Colonic mucosa (tissue), 4 donors: Measurements from ENCODE around the gene COMMD1. TPM values are rescaled to one million over a fixed set of nuclear protein-coding genes. Genes with fewer than 3 reads are reported as not detected.

Experiments used
- DNase-seq: peaks from one replicate; pipeline ENCODE4 v3.0.0-alpha.2; 2020
- H3K27ac ChIP-seq: fragments of 200-600 bp; one replicate; pipeline ENCODE4 v1.8.0; 2021
- H3K27me3 ChIP-seq: fragments of 200-600 bp; one replicate; pipeline ENCODE4 v1.8.0; 2021
- H3K36me3 ChIP-seq: fragments of 200-600 bp; one replicate; pipeline ENCODE4 v1.8.0; 2021
- H3K4me1 ChIP-seq: fragments of 200-600 bp; one replicate; pipeline ENCODE4 v1.8.0; 2021; ENCODE audit warnings: mild to moderate bottlenecking
- H3K4me3 ChIP-seq: fragments of 200-600 bp; one replicate; pipeline ENCODE4 v1.8.0; 2021
- H3K9ac ChIP-seq, 2 donors: one replicate each; pipeline ENCODE4 v1.7.0; 2013; ENCODE audit warnings: control low read depth in 2 of 2, low read depth in 2 of 2, low read length in 2 of 2
- H3K9me3 ChIP-seq: fragments of 200-600 bp; one replicate; pipeline ENCODE4 v1.8.0; 2021
- intact Hi-C: fragments of 100-400 bp; cut with DNase I; formaldehyde crosslinking; loops from one replicate; pipeline ENCODE4 v1.14.1; 2022
- total RNA-seq, 2 donors: library from RNA; stranded (reverse); fragmentation: NEBNext Ultra II Directional in 1 of 2; extraction: Animal tissue kit (Norgen Biotek cat#: 25700) in 1 of 2; gene quantifications; one replicate each; pipeline ENCODE4 v1.2.1, GENCODE V29; 2021
- TF ChIP-seq, protein P1 (sequence below): fragments of 200-600 bp; IDR thresholded peaks from one replicate; pipeline ENCODE4 v1.8.0; 2022; ENCODE audit warnings: antibody characterized with exemption, mild to moderate bottlenecking
- donor health status: healthy.
- donor health status: DM: no; HTN: no; CAD: no.
- donor health status: DM: no; HTN: no; CAD: no.

The COMMD1 gene
- total RNA-seq, 2 donors from 2014 or later: 22.2 to 24.4 TPM

DNA sequence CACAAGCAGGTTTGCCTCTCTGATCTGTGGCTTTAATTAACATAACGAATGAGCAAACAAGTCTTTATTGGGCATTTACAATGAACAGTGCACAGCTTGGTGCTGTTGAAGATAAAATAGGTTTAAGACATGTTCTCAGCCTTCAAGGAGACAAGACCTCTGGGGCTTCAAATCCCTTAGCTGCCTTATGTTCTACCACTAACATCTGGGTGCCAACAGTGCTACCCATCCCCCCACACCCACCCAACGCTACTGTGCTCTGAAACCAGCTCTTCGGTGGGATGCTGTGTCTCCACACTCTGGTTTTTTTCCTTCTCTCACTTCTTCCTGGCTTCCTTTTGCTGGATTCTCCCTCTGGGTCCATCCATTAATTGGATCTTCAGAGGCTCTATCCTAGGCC lies 276.4 kb downstream of the COMMD1 start:
- H3K4me1 ChIP-seq: no peaks in the 10 kb centered on the region
- H3K9ac ChIP-seq: no peak overlapping the region
- no peak overlapping the region for H3K27ac ChIP-seq
- TF ChIP-seq, protein P1, sequence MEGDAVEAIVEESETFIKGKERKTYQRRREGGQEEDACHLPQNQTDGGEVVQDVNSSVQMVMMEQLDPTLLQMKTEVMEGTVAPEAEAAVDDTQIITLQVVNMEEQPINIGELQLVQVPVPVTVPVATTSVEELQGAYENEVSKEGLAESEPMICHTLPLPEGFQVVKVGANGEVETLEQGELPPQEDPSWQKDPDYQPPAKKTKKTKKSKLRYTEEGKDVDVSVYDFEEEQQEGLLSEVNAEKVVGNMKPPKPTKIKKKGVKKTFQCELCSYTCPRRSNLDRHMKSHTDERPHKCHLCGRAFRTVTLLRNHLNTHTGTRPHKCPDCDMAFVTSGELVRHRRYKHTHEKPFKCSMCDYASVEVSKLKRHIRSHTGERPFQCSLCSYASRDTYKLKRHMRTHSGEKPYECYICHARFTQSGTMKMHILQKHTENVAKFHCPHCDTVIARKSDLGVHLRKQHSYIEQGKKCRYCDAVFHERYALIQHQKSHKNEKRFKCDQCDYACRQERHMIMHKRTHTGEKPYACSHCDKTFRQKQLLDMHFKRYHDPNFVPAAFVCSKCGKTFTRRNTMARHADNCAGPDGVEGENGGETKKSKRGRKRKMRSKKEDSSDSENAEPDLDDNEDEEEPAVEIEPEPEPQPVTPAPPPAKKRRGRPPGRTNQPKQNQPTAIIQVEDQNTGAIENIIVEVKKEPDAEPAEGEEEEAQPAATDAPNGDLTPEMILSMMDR: no peak
- no peaks in the 10 kb centered on the region for H3K36me3 ChIP-seq
- H3K27me3 ChIP-seq: no peaks in the 10 kb centered on the region
- H3K4me3 ChIP-seq: no peak overlapping the region
- intact Hi-C loops: no loop called here
- no peak for DNase-seq
- no peaks in the 10 kb centered on the region for H3K9me3 ChIP-seq

DNA sequence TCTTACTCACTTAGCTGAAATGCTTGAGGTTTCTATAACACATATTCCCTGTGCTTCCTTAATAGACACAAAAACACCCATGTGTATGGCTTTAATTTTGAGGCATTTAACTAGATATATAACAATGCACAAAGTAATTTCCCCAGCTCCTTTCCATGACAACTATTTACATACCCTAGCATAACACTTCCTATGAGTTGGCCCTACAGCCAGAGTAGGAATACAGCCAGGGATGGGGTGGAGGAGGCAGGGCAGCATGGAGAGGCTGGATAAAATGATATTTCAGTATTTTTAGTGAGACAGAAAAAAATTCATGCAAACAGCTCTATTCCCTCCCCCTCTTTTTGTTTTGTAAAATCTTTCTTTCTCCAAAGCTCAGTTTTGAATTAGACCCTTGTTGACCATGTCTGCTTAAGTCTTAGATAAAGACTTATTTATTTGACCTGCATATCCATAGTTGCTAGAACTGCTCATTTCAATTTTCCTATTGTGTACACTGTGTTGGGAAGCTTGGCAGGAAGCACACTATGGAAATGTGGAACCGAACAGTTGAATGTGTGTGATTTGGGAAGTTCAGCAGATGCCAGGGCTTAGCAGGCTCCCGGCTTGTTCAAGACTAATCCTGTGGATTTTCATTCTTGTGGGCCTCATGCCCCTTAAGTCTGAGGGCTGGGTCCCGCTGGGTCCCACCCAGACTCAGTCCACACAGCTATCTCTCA lies 279.2 kb downstream of the COMMD1 start:
- TF ChIP-seq, protein P1: no peak
- H3K9ac ChIP-seq: no peak overlapping the region
- intact Hi-C loops: no loop called here
- no peaks in the 10 kb centered on the region for H3K4me1 ChIP-seq
- H3K27me3 ChIP-seq: no peaks in the 10 kb centered on the region
- no peaks in the 10 kb centered on the region for H3K36me3 ChIP-seq
- H3K4me3 ChIP-seq: no peak overlapping the region
- no peak for DNase-seq
- no peaks in the 10 kb centered on the region for H3K9me3 ChIP-seq
- no peak overlapping the region for H3K27ac ChIP-seq

Other genes starting within 250 kb of the COMMD1 start
- gene FAM161A, start 51.6 kb upstream of the COMMD1 start, total RNA-seq: 1 to 10 TPM in 1 of 2 donors, under 1 TPM in 1; 0.80 to 2.5 TPM
- 100 to 1,000 TPM in 1 of 2 donors, 10 to 100 TPM in 1; 80.1 to 187 TPM for gene CCT4, start 17.0 kb upstream of the COMMD1 start, total RNA-seq